SKM-1 (cell line): ENCODE results near the gene CNPPD1.

Experiments
- DNase-seq: peaks from one replicate; lab custom pipeline; 2025; ENCODE audit not compliant: unreplicated experiment; lab: John Stamatoyannopoulos, UW

Gene CNPPD1

GRCh38 chr2:219123356-219124135 is 53.2 kb downstream of the CNPPD1 start:
- DNase-seq, result no peak

- DNase-seq, result no peak
Measured at GRCh38 chr2:219122202-219122980, 54.3 kb downstream of the CNPPD1 start.
